HT-29 (cell line): Measurements from ENCODE around the gene DISC1. TPM values are rescaled to one million over a fixed set of nuclear protein-coding genes. Genes with fewer than 3 reads are reported as not detected.
"Not testable (repeated sequence)": the region's sequence is repeated elsewhere in the genome, so short reads cannot be mapped to it uniquely, and the experiment has no call there.

Experiments
- DNase-seq: peaks from one replicate; pipeline ENCODE4 v3.0.0-alpha.2; 2015; ENCODE audit warnings: low spot score
- total RNA-seq: library from RNA; depleted of rRNA; stranded (reverse); fragments of >200 nt; shearing (Covaris generic); gene quantifications from 2 replicates; pipeline ENCODE4 v1.2.3, GENCODE V29; 2014; rRNA removed

DISC1 gene
- total RNA-seq = 0.33 and 0.34 TPM in 2 replicates

DNA sequence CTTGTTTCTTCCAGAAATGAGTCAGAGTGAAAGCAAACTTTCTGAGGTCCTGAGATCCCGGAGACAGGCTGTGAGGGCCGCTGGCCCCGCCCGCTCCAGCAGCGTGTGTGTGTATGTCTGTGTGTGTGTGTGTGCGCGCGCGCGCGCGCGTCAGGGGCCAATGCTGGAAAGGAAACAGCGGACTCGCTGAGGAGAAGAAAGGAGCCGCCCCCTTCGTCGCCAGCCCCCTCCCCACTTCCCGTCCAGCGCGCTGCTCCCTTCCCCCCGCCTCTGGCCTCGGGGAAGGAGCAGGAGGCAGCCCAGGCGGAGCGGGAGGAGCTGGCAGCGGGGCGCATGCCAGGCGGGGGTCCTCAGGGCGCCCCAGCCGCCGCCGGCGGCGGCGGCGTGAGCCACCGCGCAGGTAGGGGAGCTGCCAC is at the start of gene DISC1:
Gene DISC1 (plus strand): TSS at position 256 of the 416 bp plus-strand sequence. CDS start 78 bp downstream, at position 334.
- DNase-seq = peak; percentile 53

DNA sequence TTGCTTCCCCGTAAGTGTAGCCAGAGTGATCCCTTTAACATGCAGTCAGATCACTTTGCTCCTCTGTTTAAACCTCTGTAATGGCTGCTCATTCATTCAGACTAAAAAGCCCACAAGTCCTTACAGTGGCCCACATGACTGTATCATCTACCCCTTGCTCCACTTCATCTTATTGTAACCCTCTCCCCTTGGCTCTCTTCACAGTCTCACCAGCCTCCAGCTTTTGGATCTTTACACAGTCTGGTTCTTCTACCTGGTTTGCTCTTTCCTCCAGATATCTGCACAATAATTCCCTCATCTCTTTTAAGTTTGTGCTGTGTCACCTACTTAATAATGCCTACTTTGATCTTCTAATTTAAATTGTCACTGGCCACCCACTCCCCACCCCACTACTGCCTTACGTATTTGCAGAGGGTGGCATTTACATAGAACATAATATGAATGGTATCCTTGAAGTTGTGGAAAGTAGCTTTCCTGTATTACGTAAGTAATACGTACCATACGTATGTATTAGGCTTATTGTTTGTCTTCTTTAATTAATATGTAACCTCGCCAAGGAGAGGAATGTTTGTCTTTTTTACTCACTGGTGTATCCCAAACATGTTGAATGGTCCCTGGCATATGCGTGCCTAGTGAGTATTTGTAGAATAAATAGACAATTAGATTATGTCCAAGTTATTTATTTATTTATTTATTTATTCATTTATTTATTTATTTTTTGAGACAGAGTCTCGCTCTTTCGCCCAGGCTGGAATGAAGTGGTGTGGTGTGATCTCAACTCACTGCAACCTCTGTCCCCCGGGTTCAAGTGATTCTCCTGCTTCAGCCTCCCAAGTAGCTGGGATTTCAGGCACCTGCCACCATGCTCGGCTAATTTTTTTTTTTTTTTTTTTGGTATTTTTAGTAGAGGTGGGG is 49.5 kb upstream of the DISC1 start:
- peak; percentile 11 for DNase-seq

DNA sequence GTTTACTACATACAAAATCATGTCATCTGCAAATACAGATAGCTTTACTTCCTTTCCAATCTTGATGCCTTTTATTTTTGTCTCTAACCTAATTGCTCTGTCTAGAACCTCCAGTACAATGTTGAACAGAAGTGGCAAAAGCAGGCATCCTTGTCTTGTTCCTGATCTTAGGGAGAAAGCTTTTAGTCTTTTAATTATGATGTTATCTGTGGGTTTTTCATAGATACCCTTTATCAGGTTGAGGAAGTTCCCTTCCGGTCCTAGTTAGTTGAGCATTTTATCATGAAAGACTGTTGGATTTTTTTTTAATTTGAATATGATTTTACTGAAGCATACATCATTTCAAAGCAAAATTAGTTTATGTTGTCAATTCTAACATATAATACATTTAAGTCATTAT is 45.7 kb upstream of the DISC1 start:
- DNase-seq = no peak

GRCh38 chr1:231581859-231582258 is 44.7 kb upstream of the DISC1 start:
- DNase-seq = no peak

DNA sequence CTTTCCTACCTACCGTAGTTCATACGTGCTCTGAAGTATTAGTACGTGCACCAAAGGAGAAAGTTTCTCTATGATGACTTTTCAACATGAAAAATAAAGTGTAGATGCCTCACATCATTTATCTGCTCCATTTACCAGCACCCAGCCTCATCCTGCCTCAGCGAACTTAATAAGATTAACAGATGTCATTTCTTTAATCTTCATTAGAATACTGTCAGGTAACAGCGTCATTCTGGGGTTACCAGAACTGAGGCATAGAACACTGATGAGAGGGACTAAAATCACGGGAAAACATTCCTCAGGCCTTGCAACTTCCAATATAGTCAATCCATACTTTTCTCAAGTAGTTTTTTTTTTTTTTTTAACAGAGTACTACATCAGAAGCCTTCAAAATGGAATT is 43.2 kb upstream of the DISC1 start:
- DNase-seq = no peak

DNA sequence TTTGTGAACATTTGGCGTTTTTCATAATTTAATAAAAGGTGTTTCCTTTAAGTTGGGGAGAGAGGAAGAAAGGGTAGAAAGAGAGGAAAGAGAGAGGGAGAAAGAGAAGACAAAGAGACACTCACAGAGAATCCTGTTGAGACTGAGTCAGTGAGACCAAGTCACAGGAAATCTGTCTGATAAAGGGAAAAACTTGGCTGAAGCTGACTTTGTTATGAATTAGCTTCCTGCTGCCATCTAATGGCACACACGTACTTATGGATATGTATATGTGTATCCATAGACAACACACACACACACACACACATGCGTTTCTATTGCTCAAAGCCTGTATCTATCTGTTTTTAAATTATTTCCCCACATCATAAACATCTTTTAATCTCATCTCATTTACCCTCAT is 42.5 kb upstream of the DISC1 start:
- DNase-seq = peak; percentile 53

DNA sequence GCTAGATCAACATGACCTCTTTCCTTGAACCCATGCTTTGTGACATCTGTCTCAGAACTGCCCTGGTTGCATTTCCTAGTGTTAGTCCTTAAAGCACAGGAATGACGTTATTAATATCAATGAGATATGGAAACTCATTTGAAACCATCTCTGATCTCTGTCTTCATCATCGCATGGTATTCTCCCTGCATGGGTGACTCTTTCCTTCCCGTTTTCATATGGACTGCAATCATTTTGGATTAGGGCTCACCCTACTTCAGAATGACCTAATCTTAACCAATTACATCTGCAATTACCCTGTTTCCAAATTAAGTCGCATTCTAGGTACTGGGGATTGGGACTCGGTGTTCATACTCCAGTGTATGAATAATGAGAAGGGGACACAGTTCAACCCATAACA is 41.7 kb upstream of the DISC1 start:
- DNase-seq = no peak

- peak; percentile 73 for DNase-seq
These were observed 36.0 kb upstream of the DISC1 start for GRCh38 chr1:231590453-231591198.

DNA sequence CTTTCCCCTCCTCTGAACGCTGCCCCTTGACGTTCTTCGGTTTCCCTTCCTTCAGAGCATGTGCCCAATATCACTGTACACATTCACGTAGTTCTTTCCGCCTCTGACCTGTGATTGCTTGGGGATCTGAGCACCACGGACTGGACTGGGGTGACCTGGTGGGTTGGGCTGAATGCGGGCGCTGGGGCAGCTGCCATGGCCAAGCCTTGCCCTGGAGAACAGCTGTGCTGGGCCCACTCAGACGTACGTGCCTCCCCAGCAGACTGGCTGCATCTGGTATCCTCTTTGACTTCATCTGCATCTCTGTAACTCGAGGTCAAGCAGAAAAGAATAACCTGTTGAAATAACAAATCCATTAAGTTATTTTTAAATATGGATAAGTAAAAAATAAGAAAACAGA is 35.1 kb upstream of the DISC1 start:
- no peak for DNase-seq

DNA sequence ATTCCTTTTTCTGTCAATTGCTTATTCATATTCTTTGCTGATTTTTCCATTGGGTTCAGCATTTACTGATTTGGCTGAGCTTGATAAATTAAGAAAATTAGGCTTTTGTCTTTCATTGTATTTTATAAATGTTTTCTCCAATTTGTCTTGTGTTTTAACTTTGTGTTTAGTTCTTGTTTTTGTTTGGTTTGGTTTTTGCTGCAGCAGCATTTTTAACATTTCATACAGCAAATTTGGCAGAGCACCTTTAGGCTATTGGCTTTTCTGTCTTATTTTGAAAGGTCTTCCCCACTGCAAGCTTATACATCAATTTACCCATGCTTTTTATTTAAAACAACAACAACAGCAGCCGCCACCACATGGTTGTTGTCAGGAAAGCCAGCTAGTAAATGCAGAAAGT is 33.8 kb upstream of the DISC1 start:
- no peak for DNase-seq

GRCh38 chr1:231593264-231593663 is 33.3 kb upstream of the DISC1 start:
- not testable (repeated sequence) for DNase-seq

- no peak for DNase-seq
These were observed 32.5 kb upstream of the DISC1 start for GRCh38 chr1:231594123-231594522.

GRCh38 chr1:231594749-231595148 is 31.8 kb upstream of the DISC1 start:
- no peak for DNase-seq

DNA sequence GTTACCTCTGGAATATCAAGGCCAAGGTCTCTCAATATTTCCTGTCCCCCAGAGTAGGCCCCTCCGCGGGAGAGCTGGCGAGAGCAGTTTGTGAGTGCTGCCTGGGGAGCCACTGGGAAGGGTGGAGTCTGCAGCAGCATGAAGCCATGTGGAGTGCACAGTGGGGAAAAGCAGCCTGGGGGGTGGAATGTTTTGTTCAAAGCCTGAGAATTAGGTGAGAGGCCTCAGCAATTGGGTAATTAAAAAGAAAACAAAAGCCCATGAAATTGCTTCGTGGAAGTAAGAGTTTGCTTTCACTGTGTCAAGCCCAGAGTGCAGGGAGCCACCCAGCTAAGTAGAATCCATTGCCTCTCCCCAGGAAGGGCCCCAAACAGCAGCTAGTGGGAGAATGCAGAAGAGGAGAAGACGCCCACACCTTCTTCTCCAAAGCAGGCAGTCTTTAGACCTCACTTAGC is 30.2 kb upstream of the DISC1 start:
- no peak for DNase-seq

- no peak for DNase-seq
These were observed 28.6 kb upstream of the DISC1 start for GRCh38 chr1:231597971-231598370.

GRCh38 chr1:231600458-231600976 is 26.1 kb upstream of the DISC1 start:
- no peak for DNase-seq

DNA sequence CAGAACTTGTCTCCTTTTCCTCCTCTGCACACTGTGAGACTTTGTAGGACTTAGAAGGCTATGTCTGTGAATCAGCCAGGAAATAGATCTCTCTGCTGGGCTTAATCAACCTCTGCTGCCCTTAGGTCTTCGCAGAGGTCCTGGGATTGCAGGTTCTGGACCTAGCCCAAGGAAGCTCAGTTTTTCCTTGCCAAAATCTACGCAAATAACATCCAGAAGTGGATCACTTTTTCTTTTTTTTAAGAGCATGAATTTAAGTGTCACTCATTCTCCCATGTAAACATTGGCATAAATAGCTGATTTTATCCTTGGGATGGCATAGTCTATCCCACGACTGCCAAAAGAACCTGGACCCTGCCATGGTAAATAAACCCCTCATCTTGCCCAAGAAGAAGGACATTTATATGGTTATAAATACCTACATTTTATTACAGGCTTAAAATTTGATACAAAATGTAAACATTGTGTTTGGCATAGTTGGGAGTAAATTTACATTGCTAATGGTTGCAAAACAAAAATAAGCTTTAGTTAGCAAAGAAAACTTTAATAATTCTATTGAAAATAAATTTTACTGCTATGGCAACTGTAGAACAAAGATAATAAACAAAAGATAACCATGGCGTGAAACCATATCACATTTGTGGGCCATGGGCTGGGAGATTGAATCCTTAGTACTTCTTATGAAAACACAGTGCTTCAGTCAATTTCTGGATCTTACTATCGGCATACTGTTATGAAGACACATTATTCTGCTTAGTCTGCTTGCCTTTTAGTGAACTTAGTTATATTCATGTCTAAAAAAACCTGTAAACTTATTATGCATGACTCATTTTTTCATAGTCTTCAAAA is 24.5 kb upstream of the DISC1 start:
- no peak for DNase-seq

GRCh38 chr1:231602673-231602984 is 24.0 kb upstream of the DISC1 start:
- DNase-seq = no peak

DNA sequence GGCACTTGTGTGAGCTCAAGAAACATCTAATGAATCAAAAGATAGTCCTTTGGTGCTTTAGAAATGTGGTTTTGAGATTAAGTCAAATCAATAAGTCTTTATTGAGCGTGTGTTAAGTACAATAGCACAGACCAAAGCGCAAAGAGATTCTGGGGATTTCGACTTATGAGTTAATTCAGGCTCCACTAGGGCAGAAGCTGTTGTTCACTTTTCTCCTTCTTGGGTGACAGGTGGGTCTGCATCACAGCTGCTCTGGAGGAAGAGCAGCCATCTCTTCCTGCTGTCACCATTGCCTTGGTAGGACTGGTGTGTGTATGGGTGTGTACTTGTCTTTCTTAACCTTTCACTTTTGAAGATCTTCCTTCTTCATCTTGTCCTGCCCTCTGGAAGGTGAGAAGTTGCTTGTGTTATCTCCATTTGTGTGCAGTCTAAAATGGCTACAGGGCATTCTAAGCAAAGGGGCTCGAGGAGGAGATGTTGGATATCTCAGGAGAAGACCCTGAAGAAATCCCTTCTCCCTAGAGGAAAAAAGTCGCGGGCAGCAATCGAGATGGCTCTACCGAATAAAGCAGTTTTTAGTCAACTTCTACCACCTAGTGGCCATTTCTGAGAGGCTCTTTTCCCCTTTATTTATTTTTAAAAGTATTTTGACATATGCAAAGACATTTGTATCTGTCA is 22.9 kb upstream of the DISC1 start:
- peak; percentile 82 for DNase-seq

GRCh38 chr1:231604276-231604621 is 22.3 kb upstream of the DISC1 start:
- no peak for DNase-seq
